HCEC 1CT (cell line): Measurements from ENCODE around the gene KIAA2012.
"Not testable (repeated sequence)": the region's sequence is repeated elsewhere in the genome, so short reads cannot be mapped to it uniquely, and the experiment has no call there.

Experiments
- DNase-seq: peaks from one replicate; pipeline ENCODE4 v3.0.0-alpha.2; 2017

Gene KIAA2012

DNA sequence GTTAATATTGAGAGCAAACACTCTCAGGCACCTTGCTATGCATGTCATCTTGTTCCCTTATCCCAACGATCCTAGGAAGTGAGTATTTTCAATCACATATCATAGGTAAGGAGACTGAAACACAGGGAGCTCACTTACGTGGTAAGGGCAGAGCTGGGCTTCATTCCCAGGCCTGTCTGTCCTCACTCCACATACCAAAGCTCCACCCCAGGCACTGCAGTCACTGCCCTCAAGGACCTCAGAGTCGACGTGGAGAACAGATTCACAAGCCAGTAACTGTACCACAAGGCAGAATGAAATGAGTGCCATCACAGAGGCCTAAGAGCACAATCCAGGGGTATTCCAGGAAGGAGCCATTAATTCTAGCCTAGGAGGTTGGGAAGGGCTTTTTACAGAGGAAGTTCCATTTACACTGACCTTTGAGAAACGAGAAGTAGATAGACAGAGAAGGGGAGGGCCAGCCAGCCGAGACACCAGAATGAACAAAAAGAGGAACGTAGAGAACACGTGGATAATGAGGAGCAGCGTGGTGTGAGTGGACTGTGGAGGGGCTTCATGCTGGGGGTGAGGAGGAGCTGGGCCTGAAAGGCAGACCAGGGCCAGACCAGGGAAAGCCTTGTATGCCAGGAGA lies 48.6 kb downstream of the KIAA2012 start:
- DNase-seq: no peak

DNA sequence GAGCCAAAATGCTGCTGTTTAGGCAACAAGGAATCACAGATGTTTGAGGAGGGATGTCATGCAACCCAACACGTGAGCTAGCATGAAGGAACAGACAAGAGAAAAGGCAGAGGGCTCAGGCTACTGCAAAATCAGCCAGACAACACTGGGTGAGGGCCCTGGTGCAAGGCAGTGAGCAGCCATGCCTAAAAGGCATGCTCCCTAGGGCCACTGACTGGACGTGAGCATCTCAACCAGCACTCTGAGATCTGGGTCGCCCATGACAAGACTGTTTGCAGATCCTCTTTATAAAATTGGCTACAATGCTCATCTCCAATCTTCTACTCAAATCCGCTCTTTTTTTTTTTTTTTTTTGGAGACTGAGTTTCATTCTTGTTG lies 49.1 kb downstream of the KIAA2012 start:
- DNase-seq: no peak

DNA sequence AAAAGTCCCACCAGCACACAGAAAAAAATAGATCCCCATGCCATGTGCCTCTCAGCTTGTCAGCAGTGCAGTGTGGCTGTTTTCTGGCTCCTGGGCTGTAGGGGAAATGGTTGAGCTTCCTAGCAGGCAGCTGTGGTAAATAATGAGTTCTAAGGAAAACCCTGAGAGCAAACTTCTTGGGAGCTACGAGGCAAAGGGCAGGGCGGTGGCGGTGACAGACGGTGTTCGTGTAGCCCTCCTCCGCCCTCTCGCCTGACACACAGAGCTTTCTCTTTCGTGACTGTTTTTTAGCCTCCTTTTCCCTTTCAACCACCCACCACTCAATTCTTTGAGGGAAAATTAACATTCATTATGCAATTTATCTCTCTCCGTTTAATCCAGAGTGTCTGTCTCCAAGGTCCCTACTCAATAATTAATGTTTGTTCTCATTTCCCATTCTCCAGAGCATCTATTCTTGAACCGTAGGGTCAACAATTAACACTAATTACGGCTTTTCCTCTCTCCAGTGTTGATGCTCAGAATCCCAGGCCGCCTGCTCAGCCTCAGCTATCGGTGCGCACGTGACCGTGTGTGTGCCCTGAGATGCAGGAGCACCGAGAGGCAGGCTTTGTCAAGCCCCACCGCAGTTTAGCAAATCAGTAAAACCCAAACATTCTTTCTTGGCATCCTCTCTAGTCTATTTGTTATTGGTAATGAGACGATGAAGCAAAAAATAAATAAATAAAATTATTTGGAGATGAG lies 50.1 kb downstream of the KIAA2012 start:
- no peak for DNase-seq

DNA sequence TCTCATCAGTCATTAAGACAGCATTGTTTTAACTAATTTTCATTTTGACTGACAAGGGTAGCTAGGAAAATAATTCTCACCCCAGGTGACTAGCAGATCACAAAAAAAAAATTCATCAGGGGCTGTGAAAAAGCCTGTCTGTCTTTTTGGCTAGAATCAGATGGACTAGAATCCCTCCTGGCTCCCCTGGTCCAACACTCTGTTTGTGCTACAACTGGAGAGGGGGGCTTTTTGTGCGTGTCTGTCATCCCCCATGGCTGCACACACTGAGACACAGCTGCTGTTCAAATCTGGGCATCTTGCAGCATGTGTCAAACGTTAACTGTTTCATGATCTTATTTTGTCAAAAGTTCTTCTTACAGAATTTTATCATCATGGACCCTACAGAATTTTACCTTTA lies 51.2 kb downstream of the KIAA2012 start:
- DNase-seq: no peak

DNA sequence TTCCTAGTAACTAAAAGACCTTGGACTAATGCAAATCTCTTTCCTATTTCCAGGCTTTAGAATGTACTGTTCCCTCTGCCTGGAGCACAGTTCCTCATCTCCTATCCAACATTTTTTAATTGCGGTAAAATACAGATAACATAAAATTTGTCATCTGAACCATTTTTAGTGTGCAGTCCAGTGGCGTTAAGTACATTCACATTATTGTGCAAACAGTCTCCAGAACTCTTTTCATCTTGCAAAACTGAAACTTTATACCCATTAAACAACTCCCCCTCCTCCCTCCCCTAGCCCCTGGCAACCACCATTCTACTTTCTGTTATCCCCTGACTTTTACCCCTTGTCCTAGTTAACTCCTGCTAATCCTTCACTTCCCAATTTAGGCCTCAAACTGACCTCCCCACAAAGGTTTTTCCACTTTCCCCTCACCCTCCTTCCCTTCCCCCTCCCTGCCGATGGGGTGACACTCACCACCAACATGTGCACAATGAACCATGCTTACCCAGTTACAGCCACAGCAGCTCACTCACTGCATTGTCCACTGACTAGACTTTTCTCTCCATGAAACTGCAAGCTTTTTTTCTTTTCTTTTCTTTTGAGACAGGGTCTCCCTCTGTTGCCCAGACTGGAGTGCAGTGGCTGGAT lies 54.8 kb downstream of the KIAA2012 start:
- DNase-seq: no peak

DNA sequence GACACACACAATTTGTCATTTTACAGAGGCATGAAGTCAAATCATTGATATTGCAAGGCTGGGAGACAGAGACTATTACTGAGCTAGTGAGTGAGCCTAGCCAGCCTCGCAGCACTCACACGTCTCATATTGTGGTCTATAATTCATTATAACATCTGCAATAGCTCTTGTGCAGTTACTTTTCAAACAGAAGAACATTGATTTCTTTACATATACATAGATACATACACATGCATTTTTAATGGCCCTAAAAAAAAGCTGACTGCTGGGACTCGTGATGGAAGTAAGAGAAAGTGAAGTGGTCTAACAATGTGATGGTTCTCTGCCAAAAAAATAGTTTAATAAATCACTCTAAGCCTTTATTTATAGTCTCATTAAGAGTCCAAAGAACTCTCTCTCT lies 56.8 kb downstream of the KIAA2012 start:
- no peak for DNase-seq

DNA sequence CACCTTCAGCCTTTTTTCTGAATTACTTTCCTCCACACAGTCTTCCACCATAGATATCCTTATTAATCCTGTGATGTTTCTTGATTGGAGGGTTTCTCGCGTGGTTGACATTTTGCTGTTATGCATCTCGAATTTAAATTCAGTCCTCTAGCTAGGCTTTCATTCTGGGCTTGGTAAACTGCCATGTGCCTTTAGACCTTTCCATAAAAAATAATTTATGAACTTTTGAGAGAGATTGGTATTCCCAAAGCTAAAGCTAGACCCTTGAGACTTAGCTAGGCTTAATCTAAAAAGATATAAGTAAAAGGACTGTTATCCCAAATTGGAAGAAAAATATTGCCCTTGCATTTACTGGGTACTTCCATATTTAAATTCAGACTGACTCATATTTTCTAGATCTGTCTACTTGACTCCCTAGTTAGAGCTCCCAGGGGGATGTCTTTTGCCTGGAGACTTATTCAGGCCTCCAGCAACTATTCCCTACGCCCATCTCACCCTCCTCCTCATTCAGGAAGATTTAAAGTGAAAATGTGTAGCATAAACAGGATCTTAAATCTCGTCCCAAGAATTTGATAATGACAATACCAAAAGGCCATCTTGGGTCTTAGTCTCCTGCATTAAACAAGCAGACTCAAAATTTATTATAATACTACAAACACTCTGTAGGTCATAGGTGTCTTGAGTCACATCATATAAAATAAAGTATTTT lies 60.3 kb downstream of the KIAA2012 start:
- no peak for DNase-seq

DNA sequence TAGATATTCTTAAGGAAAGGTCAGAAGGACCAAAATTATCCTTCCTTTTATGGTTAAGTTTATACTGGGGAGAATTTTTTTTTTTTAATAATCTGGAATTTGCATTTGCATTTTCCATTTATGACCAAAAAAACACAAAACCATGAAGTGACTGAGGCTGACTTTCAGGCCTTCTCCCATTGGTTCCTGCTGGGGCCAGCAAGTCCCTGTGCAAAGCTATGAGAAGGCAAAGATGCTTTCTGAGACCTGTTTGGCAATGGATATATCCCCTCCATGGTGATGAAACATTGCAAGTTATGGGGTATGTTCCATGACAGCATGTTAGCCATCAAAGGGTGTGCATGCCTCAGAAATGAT lies 60.8 kb downstream of the KIAA2012 start:
- DNase-seq: peak; percentile 77

DNA sequence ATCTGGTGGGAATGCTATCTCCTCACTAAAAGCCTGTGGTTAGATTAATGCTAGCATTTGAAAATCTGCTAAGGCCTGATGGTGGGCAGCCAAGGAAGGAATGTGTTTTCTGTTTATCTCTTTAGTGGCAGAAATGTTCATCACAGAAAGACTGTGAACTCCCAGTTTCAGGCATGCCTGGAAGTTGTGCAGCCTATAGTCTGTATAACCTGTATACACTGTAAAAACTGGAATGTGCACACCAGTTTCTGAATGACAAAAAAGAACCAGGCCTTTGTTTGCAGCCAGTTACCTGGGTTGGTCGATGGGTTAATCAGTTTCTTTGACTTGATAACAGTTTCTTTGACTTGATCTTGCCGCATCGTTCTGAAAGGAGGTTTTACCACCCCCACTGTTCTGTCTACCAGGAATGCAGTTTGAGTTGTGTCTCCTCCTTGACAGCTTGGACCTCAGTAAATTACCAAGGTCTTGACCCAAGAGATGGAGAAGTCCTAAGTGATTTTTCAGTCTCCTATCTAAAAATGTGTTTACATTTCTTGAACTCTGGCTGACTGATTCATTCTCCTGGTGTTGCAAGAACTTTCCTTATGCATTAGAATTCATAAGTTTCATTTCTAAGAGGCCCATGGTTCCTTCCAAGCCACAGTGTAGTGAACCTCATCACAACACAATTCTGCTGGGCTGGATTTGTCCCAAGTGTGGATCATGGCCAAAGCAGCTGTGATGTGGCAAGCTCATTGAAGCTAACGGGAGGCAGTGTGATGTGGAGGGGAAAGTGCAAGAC lies 62.2 kb downstream of the KIAA2012 start:
- peak; percentile 99 for DNase-seq

DNA sequence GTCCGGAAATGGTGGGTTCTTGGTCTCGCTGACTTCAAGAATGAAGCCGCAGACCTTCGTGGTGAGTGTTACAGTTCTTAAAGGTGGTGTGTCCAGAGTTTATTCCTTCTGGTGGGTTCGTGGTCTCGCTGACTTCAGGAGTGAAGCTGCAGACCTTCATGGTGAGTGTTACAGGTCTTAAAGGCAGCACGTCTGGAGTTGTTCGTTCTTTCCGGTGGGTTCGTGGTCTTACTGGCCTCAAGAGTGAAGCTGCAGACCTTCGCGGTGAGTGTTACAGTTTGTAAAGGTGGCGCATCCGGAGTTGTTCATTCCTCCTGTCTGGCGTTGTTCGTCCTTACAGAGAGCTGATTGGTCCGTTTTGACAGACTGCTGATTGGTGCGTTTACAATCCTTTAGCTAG lies 63.0 kb downstream of the KIAA2012 start:
- not testable (repeated sequence) for DNase-seq

DNA sequence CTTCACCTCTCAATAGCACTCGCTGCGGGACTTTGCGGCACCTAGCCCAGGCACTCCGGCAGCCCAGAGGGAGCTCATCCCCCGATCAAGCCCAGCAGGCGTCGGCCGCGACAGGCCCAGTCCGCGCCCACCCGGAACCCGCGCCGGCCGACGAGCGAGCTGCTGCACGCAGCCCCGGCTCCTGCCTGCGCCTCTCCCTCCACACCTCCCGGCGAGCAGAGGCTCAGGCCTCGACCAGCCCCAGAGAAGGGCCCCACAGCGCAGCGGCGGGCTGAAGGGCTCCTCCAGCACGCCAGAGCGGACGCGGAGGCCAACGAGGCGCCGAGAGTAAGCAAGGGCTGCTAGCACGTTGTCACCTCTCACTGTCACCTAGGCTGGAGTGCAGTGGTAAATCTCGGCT lies 63.5 kb downstream of the KIAA2012 start:
- DNase-seq: no peak

DNA sequence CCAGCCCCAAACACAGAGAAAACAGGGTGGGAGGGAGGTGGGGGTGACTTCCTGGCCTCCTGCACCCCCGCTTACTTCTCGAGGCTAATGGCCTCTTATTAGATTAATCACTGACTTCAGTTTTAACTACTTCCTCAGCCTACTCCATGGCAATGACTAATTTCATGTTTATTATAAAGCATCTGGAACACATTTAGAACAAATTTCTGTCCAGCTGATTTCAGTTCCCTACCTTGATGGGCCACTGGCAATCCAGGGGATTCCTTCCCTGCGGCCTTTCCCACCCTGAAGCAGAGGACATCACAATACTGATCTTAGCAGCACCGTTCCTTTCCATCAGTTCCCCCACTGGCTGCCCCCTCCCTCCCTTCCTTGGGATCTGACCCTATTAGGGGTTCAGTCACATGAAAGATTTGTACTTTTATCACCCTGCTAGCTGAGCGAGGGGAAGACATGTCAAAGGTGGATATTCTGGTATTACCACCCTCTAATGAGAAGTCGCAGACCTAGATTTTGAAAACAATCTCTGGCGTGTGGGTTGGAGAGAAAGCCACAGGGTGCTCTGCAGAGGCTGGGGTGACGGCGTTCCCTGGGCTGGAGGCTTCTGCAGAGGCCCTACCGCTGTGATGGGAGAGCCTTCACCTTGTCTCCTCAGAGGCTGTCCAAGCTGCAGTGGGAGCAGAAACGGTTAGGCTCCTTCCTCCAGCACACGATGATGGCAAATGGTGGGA lies 67.6 kb downstream of the KIAA2012 start:
- peak; percentile 75 for DNase-seq

DNA sequence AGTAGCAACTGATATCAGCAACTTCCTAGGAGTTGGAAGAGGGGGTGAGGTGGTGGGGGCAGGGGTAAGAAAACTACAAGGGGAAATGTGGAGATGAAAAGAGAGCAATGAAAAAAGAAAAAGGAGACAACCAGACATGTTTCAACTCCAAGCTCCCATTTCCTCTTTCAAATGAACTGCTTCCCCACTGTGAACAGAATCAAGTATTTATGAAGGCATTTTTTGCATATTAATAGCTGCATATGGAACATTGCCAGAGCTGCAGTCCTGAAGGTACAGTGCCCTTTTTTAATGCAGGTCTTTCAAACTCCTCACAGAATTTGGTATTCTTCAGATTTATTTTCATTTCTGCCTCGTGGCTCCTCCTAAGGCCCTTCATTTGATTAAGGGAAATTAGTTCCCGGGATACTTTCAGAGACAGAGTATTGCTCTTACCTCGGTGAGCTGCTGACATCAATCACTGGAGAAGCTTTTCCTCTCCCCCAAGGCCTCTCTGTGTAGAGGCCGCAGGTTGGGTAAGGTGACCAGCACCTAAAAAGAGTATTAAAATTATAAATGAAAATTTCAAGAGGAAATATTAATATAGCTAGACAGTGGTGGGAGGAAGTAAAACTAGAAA lies 68.4 kb downstream of the KIAA2012 start:
- no peak for DNase-seq

DNA sequence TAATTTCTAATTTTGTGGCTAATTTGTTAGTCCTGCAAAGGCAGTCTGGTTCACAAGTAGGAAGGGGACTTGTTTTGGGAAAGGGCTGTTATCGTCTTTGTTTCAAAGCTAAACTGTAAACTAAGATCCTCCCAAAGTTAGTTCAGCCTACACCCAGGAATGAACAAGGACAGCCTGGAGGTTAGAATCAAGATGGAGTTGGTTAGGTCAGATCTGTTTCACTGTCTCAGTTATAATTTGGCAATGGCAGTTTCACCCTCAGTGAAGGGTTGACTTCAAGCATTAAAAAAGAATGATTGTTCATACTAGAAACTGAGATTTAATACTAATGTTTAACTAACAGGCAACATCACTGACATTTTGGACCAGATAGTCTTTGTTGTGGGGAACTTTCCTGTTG lies 69.5 kb downstream of the KIAA2012 start:
- no peak for DNase-seq

DNA sequence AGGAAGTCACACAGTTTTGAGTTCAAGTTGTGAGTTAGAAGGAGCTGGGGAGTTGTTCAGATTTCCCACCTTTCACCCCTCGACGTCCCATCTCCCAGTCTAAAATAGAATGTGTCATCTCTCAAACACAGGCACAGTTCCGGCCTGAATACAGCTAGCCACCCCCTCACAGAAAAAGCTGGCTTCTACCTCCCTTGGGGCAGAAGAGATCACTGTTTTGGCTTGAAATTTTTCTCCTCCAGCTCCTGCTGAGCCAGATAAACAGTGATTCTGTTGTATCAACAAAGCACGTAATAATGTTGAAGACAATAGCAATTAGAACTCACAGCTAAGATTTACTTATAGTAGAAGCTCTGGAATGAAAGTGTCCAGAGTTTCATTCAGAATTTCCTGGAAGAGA lies 74.7 kb downstream of the KIAA2012 start:
- no peak for DNase-seq

DNA sequence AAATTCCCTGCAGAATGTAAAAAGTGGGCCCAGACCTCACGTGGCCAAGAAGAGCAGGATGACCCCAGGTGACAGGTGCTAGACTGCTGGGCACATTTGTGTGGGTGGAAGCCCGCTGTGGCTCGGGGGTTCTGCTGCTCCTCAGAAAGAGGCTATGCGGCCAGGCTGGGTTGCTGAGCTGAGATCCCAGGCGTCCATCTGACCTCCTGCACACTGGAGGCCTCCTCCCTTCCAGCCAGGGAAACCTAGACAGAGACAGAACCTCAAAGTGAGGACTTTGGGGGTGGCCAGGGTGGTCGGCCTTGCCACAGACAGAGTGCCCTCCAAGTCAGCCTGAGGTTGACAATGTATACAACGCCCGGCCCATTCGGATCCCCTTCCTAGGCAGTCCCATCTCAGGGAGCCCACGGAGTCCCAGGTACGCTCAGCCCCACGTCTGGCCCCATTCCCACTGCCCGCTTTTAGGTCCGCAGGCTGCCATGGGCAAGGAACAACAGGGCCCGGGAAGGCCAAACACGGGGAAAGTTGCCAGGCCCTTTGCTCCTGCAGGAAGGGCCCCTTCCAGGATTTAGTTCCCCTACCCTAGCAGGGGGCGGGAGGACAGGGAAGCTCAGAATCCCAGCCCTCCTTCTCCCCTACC lies 75.6 kb downstream of the KIAA2012 start:
- no peak for DNase-seq

DNA sequence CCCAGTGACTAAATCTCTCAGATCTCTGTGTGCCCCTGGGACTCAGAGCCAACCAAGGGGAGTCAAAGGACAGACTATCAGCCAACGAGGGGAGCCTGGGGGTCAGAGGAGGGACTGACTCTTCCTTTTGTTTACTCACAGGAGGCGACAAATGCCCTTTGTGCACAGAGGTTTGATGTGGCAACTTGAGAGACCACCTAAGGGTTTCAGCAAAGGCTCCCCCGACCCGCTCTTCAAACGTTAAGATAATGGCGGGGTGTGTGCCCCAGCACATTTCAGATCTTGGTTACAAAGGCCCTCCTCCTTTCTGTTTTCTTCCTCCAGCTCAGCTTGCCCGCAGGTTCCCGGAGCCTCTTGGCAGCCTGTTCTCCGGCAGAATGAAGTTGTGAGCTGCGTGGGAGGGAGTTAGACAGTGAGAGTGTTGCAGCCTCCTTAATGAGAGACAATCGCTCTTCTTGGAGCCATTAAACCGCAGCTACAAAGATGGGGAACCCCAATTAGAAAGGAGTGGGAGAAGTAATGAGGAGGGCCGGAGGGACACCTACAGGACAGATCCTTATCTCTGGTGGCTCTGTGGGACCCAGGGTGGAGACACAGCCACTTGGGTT lies 76.2 kb downstream of the KIAA2012 start:
- no peak for DNase-seq

DNA sequence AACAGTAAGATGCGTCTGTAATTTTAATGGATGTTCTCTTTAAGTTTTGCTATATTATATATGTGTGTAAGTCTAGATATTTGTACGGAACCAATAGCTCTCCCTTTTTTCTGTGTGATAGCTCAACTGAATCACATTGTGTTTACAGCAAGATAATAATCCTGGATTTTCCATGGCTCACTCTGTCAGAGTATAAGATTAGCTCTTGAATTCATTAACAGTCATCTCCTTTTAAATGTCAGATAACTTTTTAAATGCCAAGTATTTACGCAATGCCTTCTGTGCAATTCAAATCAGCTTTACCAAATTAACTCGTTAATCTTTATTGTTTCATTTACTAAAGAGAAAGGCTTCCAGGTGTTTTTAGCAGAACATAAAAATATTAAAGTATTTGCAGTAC lies 76.9 kb downstream of the KIAA2012 start:
- no peak for DNase-seq

DNA sequence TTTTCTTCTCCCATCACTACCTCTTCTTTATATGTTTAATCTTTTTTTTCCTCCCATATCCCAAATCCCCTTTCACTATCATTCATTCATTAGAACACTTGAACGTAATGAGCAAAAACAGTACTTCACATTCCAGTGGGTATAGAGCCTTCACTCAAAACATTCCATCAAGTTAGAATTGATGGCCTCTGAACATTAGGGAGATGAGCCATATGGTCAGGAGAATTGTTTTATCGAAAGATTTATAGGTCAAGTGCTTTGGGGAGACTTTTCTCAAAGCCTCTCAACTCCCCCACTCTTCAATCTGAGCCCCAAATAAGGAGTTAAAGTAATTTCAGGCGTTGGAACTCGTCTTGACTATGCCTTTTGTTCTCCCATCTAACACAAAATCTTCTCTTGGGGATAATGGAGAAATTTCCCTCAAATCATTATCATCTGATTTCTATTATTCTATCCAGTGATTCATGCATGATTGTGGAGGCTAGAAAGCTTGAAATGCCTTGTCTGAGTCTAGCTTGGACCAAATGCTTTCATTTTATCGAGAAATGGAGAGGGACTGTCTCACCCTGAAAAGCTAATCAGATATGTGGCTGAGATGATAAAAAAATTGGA lies 79.2 kb downstream of the KIAA2012 start:
- no peak for DNase-seq

DNA sequence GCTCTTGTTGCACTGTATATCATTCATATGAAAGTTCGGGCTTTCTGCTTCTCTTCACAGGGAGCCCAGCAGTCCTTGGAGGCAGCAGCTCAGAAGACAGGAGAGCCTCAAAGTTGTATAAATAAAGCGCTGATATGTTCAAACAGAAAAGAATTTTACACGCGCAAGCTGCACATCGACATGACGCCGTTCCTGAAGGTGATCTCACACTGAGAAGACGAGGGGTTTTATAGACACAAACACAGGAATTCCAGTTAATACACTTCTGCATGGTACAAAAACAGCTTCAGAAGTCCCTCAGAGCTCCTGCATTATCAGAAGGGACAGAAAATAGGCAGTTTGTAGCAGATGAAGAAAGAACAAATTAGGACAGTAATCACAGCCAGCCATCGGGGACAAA lies 81.6 kb downstream of the KIAA2012 start:
- no peak for DNase-seq
